GM19023 (cell line): ENCODE data around the gene PDGFA.

ENCODE experiments used
- ATAC-seq: cut with Tn5 transposase; IDR thresholded peaks from one replicate; pipeline ENCODE4 v1.9.1; 2021; ENCODE audit warnings: mild to moderate bottlenecking, moderate library complexity; ENCODE audit not compliant: unreplicated experiment

Gene PDGFA

DNA sequence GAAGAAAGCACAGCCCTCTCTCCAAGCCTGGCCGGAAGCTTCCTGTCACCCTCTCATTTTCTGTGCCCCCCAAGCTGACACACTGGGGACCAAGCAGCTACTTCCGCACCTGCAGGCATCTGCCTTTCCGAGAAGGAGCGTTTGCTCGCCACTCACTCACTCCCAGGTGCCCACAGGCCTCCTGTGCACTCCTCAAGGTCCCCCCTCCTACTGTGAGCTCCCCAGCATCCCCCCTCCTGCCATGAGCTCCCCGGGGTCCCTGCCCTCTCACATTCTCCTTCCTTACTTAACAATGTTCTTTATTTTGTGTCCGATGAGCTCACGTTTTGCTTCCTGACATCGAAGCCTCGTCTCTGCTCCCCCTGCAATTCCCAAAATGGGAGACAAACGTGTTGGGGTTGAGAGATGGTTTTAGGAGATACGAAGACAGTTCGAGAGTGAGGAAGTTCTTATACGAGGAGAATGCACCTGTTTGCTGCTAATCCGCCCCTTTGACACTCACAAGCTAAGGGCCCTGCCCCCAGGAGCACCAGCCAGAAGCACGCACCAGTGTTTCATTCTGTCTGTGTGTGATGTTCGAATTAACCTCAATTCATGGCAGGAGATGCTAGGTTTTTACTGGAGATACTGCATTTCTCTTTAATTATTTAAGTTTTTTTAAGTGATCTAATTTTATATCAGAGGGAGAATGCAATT, 70.2 kb downstream of the PDGFA start:
- no peak for ATAC-seq

GRCh38 chr7:447523-447922, 72.1 kb downstream of the PDGFA start:
- ATAC-seq: no peak
